Fibroblast of skin of left biceps (primary cell): ENCODE measurements around the gene EP300.
"Not testable (repeated sequence)": the region's sequence is repeated elsewhere in the genome, so short reads cannot be mapped to it uniquely, and the experiment has no call there.

Source experiments
- DNase-seq, 2 experiments: peaks; one replicate each; pipeline ENCODE4 v3.0.0-alpha.2; 2013; ENCODE audit warnings: low read depth in 2 of 2

The EP300 gene

DNA sequence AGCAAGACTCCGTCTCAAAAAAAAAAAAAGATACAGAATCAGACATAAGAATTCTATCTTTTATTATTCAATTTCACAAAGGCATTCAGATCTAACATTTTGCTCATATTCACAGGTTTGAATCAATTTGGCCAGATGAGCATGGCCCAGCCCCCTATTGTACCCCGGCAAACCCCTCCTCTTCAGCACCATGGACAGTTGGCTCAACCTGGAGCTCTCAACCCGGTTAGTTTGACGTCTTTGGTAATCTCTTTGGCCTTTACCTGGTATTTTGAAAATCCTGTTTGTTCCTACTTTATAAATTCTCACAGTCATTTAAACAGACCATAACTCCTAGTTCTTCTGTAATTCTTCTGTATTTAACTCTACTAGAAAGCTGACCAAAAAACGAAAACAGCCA, 55.3 kb downstream of the EP300 start:
- no peak for DNase-seq

DNA sequence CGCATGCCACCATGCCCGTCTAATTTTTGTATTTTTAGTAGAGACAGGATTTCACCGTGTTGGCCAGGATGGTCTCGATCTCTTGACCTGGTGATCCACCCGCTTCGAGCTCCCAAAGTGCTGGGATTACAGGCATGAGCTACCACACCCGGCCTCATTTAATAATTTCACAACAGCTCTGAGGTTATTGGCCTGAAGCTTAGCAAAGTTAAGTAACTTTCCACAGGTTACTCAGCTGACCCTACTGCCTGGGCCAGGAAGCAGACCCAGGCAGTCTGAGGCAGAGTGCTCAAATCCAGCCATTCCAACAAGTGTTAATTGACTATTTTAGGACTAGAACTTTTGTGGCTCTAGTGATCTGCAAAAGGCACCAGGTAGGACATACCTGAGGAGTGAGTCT, 60.5 kb downstream of the EP300 start:
- no peak for DNase-seq

DNA sequence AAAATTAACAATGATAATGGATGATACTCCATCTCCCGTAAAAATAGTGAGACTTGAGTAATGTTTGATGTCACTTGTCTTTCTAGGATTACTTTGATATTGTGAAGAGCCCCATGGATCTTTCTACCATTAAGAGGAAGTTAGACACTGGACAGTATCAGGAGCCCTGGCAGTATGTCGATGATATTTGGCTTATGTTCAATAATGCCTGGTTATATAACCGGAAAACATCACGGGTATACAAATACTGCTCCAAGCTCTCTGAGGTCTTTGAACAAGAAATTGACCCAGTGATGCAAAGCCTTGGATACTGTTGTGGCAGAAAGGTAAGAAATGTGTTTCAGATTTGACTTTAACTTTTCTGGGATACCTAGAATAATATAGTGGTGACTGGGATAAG, 64.7 kb downstream of the EP300 start:
- no peak for DNase-seq

DNA sequence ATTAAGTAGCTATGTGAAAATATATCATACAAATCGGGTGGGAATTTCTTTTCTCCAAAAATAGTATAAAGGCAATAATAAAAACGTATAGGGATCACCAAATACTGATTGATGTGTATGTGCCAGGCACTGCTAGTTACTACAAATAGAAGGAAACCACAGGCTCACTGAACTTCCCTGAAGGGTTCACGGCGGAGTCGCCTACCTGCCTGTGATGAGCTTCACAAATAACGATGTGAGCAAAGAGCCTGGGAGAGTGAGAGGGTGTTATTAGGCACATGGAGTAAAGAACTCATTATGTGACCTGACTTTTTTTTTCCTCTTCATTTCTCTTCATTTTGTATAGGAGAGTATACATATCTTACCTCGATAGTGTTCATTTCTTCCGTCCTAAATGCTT, 76.8 kb downstream of the EP300 start:
- DNase-seq, result no peak

DNA sequence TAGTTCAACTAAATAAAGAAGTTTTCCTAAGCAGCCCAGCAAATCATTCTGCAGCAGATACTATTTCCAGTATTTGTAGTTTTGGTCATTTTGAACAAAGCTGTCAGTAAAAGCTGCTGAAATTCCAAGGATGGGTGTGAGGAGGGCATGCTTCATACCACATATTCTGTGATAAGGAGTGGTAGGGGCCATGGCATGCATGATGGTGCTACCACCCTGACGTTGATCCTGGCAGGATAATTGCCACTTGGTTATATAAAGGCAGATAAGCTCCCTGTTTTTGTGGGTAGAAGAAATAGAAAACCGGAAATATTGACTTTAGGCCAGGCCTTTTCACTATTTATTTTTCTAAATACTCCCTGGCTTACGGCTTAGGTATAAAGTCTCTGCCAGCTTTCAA, 79.6 kb downstream of the EP300 start:
- no peak for DNase-seq

DNA sequence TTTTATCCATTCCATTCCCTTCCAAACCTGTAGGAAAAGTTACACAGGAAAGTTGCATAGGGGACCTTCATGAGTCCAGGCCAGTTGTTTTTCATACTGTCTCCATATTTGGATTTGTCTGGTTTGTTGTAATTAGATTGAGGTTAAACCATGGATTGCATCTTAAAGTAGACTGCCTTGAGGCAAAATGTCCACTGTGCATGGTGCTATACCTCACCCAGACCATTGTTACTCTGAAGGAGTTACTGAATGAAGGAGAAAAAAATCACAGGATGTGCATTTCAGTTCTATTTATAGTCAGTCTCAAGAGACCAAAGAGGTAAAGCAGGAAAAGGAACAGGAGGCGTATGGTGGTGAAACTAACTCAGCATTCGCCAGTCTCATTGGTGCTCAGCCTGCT, 83.2 kb downstream of the EP300 start:
- DNase-seq, result no peak

DNA sequence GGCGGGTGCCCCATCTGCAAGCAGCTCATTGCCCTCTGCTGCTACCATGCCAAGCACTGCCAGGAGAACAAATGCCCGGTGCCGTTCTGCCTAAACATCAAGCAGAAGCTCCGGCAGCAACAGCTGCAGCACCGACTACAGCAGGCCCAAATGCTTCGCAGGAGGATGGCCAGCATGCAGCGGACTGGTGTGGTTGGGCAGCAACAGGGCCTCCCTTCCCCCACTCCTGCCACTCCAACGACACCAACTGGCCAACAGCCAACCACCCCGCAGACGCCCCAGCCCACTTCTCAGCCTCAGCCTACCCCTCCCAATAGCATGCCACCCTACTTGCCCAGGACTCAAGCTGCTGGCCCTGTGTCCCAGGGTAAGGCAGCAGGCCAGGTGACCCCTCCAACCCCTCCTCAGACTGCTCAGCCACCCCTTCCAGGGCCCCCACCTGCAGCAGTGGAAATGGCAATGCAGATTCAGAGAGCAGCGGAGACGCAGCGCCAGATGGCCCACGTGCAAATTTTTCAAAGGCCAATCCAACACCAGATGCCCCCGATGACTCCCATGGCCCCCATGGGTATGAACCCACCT, 84.7 kb downstream of the EP300 start:
- no peak for DNase-seq

DNA sequence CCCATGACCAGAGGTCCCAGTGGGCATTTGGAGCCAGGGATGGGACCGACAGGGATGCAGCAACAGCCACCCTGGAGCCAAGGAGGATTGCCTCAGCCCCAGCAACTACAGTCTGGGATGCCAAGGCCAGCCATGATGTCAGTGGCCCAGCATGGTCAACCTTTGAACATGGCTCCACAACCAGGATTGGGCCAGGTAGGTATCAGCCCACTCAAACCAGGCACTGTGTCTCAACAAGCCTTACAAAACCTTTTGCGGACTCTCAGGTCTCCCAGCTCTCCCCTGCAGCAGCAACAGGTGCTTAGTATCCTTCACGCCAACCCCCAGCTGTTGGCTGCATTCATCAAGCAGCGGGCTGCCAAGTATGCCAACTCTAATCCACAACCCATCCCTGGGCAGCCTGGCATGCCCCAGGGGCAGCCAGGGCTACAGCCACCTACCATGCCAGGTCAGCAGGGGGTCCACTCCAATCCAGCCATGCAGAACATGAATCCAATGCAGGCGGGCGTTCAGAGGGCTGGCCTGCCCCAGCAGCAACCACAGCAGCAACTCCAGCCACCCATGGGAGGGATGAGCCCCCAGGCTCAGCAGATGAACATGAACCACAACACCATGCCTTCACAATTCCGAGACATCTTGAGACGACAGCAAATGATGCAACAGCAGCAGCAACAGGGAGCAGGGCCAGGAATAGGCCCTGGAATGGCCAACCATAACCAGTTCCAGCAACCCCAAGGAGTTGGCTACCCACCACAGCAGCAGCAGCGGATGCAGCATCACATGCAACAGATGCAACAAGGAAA, 85.4 kb downstream of the EP300 start:
- DNase-seq, result no peak

DNA sequence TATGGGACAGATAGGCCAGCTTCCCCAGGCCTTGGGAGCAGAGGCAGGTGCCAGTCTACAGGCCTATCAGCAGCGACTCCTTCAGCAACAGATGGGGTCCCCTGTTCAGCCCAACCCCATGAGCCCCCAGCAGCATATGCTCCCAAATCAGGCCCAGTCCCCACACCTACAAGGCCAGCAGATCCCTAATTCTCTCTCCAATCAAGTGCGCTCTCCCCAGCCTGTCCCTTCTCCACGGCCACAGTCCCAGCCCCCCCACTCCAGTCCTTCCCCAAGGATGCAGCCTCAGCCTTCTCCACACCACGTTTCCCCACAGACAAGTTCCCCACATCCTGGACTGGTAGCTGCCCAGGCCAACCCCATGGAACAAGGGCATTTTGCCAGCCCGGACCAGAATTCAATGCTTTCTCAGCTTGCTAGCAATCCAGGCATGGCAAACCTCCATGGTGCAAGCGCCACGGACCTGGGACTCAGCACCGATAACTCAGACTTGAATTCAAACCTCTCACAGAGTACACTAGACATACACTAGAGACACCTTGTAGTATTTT, 86.1 kb downstream of the EP300 start:
- no peak for DNase-seq

DNA sequence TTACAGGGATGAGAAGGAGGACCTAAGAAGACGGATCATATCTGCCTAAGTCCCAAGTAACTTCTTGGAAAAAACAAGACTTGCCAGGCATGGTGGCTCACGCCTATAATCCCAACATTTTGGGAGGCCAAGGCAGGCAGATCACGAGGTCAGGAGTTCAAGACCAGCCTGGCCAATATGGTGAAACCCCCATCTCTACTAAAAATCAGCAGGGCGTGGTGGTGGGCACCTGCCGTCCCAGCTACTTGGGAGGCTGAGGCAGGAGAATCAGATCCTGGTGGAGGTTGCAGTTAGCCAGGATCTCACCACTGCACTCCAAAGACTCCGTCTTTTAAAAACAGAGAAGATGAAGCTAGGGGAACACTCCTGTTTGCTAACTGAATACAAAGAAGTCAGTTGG, 88.0 kb downstream of the EP300 start:
- not testable (repeated sequence) for DNase-seq

DNA sequence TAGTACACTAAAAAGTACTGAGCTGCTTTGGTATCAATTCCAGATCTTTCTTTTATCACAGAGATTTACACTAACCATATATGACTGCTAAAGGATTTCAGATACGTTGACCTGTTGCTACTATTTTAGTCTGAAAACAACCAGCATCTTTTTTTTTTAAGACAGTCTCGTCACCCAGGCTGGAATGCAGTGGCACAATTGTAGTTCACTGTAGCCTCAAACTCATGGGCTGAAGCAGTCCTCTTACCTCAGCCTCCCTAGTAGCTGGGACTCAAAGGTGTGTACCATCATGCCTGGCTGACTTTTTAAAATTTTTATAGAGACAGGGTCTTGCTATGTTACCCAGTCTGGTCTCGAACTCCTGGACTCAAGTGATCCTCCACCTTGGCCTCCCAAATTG, 88.5 kb downstream of the EP300 start:
- no peak for DNase-seq

DNA sequence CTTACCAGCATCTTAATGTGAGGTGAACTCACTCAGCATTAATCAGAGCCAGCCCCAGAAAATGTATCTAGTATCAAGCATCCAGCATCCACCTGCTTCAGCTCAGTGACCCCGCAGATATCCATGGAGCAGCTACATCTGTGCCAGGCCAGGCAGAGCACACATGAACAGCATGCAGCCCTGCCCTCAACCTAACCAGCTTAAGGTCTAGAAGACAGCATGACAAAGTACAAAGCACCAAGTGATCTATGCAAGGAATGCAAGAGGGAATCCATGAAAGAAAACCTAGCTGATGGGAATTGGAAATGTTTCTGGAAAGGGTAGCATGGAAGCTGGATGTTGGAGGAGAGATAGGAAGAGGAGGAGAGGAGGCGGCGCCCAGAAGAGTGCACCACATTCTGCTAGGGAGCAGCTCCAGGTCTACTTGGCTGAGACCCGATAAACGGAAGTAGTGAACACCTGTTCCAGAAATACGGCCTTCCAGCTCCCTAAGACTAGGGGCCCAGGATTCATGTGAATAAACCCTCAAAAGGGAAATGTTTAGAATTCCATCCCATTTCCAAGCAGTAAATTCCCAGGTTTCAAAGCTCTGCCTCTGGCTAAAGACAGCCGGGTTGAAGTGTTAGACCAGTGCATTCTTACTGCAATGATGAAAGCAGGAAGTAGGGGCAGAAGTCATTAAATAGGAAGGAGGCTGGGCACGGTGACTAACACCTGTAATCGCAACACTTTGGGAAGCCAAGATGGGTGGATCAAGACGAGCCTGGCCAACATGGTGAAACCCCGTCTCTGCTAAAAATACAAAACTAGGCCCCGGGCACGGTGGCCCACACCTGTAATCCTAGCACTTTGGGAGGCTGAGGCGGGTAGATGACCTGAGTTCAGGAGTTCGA, 89.2 kb downstream of the EP300 start:
- DNase-seq, result no peak

DNA sequence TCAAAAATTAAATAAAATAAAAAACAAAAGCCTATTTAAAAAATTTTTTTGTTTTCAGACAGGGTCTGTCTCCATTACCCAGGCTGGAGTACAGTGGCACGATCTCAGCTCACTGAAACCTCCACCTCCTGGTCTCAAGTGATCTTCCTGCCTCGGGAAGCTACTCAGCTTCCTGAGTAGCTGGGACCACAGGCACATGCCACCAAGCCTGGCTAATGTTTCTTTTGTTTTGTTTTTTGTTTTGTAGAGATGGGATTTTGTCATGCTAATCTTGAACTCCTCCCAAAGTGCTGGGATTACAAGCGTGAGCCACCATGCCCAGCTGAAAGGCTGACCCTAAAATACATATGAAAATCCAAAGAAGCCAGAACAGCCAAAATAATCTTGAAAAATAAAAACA, 92.3 kb downstream of the EP300 start:
- DNase-seq, result no peak

DNA sequence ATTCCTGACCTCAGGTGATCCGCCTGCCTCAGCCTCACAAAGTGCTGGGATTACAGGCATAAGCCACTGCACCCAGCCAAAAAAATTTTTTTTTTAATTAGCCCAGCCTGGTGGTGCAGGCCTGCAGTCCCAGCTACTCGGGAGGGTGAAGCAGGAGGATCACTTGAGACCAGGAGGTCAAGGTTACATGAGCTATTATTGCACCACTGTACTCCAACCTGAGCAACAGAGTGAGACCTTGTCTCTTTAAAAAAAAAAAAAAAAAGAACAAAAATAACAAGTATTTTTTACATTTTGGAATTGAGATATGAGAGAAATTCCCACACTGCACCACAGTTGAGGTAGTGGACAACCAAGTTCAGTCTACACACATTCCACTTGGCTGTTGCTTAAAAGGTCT, 99.1 kb downstream of the EP300 start:
- DNase-seq, result no peak

DNA sequence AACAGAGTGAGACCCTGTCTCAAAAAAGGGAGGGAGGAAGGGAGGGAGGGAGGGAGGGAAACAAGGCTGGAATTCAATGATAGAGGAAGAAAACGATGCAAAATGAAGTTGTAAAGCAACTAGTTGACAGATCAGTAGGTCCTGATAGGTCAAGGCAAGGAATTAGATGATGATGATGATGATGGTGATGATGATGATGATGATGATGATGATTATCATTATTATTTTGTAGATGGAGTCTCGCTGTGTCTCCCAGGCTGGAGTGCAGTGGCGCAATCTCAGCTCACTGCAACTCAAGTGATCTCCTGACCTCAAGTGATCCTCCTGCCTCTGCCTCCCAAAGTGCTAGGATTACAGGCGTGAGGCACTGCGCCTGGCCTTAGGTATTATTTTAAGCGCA, 101.4 kb downstream of the EP300 start:
- no peak for DNase-seq

DNA sequence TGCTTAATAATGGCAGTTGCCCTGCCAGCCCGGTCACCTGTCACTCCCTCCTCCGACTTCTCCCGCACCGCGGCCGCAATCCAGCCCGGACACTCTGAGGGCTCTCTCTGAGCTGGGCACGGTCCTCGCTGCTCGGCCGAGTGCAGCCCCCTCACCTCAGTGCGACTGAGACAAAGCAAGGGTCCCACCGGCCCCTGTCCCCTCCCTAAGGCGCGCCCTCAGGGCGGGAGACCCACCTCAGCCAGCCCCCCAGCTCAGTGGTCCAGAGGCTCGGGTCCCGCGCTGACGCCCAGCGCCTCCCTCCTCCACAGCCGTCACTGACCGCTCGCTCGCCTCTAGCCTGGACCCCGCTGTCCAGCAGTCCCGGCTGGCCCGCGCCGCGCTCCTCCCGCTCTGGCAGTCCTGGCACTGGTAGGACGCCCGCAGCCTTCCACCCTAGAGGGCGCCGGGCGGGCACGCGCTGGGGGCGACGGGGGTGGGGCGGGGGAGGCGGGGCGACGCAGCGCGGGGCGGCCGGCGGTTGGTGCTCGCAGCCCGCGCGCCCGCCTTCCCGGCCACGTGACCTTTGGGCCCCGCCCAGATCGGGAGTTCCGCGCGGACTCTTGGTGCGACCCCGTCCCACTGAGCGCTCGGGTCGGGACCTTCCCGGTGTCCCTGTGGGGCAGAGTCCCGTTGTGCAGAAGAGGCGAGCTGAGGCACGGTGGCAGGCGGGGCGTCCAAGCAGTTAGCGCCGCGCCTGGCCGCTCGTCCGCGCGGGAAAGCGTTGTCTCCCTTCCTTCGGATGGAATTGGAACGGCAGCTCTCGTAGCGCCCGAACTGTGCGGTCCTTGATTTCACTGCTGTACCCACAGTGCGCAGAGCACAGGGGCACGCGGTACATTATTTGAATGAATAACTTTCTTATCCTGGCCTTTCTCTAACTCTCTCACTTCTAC, 104.9 kb downstream of the EP300 start:
- no peak for DNase-seq

DNA sequence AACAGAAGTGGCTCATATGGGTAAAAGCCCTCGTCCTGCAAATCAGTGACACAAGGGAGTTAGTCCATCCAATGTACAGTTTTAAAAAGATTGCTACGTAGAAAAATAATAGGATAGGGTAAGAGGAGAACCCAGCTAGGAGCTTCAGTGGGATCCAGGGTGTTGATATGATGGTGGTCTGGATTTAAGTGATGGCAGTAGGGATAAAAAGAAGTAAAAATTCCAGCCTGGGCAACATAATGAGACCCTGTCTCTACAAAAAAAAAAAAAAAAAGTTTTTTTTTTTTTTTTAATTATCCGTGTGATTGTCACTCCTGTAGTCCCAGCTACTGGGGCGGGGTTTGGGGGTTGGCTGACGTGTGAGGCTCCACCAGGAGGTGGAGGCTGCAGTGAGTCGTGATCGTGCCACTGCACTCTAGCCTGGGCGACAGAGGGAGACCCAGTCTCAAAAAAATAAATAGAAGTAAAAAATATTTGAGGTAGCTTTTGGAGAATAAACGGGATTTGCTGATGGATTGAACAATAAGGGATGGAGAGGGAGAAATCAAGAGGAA, 105.7 kb downstream of the EP300 start:
- DNase-seq, result no peak

DNA sequence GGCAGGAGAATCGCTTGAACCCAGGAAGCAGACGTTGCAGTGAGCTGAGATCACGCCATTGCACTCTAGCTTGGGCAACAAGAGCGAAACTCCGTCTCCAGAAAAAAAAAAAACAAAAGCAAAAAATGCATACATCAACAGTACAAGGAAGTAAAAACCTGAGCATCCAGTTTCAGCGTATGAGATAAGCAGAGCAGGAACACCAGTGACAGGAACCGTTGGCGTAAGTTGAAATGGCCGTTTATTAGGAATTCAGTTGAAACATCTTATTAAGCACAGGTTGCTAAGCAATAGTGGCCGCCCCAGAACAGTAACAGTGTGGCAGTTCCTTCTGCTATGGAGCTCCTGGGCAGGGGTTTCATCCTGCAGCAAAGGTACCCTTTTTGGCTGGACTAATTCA, 108.7 kb downstream of the EP300 start:
- DNase-seq, result no peak

DNA sequence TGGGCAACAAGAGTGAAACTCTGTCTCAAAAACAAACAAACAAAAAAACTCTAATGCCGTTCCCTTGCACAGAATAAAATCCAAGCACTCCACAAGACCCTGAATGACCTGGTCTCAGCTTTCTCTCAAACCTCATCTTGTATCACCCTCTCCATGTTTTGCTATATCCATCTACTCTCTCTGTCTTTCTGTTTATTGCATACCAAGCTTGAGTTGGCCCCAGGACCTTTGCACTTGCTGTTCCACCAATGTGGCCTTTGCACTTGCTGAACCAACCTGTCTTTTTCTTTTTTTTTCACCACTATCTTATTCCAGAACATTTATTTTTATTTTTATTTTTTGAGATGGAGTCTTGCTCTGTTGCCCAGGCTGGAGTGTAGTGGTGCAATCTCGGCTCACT, 110.7 kb downstream of the EP300 start:
- no peak for DNase-seq

DNA sequence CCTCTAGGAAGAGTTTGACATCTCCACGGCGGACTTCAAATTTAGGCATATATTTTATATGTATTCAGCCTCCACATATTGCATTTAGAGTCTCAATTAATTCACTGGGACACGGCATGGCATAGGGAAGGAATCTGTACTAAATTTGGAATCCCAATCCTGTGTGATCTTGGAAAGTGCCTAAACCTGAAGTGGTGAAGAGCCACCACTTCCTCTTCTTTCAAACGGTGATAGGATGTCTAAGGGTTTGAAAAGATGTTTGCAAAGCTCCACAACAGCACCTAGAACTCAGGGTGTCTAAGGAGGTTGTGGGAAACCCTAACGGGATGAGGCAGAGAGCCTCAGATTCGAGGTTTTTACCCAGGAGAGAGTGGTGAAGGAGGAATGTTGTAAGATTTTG, 111.7 kb downstream of the EP300 start:
- DNase-seq, result no peak
